ENCODE results near the gene CLPTM1.
A peak's percentile ranks its signal among the peaks of the same experiment; 100 is the strongest.

Gene CLPTM1

DNA sequence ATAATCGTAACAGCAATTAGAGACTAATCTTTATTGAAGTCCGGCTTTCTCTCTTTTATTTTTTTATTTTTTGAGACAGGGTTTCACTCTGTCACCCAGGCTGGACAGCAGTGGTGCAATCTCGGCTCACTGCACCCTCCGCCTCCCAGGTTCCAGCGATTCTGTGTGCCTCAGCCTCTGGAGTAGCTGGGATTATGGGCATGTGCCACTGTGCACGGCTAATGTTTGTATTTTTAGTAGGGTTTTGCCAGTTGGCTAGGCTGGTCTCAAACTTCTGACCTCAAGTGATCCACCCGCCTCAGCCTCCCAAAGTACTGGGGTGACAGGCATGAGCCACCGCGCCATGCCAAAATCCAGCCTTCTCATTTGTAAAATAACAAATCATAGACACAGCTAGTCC lies 5.6 kb upstream of the CLPTM1 start:
- H3K27ac ChIP-seq: no peak overlapping the region
- no peak for TF ChIP-seq ZFX (IDR thresholded peaks at IDR 0.05; ENCODE audit: borderline replicate concordance)
- TF ChIP-seq, protein P1, sequence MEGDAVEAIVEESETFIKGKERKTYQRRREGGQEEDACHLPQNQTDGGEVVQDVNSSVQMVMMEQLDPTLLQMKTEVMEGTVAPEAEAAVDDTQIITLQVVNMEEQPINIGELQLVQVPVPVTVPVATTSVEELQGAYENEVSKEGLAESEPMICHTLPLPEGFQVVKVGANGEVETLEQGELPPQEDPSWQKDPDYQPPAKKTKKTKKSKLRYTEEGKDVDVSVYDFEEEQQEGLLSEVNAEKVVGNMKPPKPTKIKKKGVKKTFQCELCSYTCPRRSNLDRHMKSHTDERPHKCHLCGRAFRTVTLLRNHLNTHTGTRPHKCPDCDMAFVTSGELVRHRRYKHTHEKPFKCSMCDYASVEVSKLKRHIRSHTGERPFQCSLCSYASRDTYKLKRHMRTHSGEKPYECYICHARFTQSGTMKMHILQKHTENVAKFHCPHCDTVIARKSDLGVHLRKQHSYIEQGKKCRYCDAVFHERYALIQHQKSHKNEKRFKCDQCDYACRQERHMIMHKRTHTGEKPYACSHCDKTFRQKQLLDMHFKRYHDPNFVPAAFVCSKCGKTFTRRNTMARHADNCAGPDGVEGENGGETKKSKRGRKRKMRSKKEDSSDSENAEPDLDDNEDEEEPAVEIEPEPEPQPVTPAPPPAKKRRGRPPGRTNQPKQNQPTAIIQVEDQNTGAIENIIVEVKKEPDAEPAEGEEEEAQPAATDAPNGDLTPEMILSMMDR (IDR thresholded peaks at IDR 0.05): no peak

DNA sequence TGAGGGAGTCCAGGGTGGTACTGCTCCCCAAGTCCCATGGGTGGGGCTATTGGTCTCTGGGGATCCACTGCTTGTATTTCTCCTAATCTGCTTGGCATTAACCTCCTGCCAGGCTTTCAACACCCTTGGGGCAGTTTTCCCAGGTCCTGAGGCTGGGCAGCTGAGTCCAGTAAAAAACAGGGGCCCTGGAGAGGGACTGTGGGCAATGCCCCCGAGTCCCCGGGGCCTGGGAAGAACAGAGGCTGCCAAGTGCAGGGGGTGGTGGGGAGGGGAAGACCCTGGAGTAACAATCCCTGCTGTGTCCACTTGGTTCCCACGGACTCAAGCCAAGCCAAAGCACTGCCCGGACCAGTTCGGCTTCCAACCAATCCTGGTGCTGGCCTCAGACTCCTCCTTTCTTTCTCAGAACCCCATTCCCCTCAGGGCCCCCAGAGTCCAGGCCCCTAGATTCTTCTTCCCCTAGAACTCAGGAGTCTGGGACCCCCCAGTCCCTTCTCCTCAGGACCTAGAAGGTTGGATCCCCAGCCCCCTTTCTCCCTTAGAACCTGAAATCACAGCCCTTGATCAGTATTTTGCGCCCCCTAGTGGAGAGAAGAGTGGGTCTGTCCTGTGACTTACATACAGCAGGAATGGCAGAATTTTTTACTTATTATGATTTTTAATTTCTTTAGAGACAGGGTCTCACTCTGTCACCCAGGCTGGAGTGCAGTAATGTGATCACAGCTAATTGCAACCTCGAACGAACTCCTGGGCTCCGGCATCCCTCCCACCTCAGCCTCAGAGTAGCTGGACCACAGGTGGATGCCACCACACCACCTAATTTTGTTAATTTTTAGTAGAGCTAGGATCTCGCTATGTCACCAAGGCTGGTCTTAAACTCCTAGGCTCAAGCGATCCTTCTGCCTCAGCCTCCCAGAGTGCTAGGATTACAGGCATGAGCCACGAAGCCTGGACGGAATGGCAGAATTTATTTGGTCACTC lies 3.7 kb upstream of the CLPTM1 start:
- TF ChIP-seq, protein P1 (IDR thresholded peaks at IDR 0.05): peak; percentile 92
- no peak for TF ChIP-seq ZFX (IDR thresholded peaks at IDR 0.05; ENCODE audit: borderline replicate concordance)
- peak overlapping the region; percentile 27; the same call in 1 of the 2 replicates for H3K27ac ChIP-seq

DNA sequence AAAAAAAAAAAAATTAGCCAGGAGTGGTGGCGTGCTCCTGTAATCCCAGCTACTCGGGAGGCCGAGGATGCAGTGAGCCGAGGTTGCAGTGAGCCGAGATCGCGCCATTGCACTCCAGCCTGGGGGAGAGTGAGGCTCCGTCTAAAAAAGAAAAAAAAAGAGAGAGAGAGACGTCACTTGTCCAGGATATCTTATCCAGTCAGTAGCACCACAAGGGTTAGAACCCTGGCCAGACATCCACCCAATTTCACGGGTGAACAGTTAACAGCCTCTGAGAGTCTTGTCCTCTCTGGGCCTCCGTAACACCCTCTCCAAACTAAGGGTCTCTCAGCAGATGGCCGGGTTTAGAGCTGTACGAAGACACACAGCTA lies 917 bp upstream of the CLPTM1 start:
- peak overlapping the region; percentile 95 for H3K27ac ChIP-seq
- TF ChIP-seq ZFX (IDR thresholded peaks at IDR 0.05; ENCODE audit: borderline replicate concordance): no peak
- TF ChIP-seq, protein P1 (IDR thresholded peaks at IDR 0.05): no peak

DNA sequence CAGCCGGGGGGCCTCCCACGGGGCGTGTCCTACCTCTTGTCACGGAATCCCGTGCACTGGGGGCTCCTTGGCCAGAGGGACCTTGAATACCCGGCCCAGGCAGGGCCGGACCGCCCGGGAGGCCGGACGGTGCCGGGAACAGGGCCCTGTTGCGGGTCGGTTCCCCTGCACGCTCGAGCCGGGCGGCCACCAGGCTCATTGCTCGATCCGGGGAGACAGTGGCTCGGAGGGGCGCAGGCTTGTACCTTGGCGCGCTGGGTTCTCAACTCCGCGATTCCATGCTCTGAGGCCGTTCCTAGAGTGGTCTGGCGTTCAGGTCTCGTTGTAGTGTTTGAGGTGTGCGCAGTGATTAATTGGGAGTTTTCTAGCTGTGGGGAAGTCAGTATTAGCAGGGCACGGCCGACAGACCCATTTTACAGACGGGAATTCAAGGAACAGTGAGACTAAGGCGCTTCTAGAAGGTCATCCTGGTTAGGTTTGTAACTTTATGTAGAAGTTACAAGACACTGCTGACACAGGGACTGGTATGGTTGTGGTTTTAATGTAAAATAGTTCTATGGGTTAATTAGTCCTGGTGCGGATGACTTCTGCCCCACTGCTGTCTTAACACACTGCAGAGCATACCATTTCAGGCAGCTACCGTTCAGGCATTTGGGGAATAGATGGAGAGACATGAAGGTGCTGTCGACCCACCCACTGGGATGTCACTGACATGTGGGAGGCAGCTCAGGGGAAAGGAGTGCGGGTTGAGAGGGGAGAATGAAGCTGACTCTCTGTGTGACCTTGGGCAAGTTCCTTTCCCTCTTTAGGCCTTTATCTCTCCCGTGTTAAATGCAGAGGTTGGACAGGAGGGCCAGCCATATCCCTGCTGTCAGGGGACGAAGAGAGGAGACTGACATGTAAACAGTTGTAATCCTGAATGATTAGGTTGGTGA lies 592 bp downstream of the CLPTM1 start:
- peak overlapping the region; percentile 95 for H3K27ac ChIP-seq
- TF ChIP-seq, protein P1 (IDR thresholded peaks at IDR 0.05): no peak
- TF ChIP-seq ZFX (IDR thresholded peaks at IDR 0.05; ENCODE audit: borderline replicate concordance): no peak

DNA sequence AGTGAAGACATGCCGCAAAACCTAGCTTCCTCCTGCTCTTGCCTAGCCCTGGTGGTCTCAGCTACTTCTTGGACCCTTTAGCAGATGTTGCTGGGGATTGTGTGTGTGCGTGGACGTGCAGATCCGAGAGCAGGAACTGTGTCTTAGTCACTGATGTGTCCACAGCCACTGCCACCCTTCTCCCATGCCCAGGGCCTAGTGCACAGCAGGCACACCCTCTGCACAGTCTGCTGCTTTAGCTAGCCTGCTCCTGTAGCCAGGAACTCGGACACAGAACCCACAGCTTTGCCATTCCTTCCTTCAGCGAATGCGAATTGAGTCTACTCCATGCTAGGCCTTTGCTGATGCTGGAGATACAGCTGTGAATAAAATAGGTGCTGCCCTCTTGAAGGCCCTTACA lies 2.3 kb downstream of the CLPTM1 start:
- no peak overlapping the region for H3K27ac ChIP-seq
- no peak for TF ChIP-seq ZFX (IDR thresholded peaks at IDR 0.05; ENCODE audit: borderline replicate concordance)
- TF ChIP-seq, protein P1 (IDR thresholded peaks at IDR 0.05): no peak

DNA sequence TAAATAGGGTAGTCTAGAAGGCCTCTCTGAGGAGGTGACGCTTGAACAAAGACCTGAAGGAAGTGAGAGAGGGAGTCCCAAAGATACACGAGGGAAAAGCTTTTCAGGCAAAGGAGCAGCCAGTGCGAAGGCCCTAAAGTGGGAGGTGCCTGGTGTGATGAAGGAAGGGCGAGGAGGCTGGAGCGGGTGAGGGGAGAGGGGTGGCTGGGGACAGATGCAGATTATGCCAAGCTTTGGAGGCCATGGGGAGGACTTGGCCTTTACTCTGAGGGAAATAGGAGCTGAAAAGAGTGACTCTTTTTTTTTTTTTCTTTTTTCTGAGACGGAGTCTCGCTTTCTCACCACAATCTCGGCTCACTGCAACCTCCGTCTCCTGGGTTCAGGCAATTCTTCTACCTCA lies 2.9 kb downstream of the CLPTM1 start:
- H3K27ac ChIP-seq: no peak overlapping the region
- TF ChIP-seq ZFX (IDR thresholded peaks at IDR 0.05; ENCODE audit: borderline replicate concordance): no peak
- TF ChIP-seq, protein P1 (IDR thresholded peaks at IDR 0.05): no peak
